K562 (cell line): Measurements from ENCODE around the gene WDR20. TPM values are rescaled to one million over a fixed set of nuclear protein-coding genes. Genes with fewer than 3 reads are reported as not detected.

ENCODE experiments used
- CBFA2T2 ChIP-seq: fragments of 450-650 bp; conservative IDR thresholded peaks from 2 replicates; pipeline ENCODE4 v1.6.1; 2017; ENCODE audit warnings: mild to moderate bottlenecking
- EP300 ChIP-seq: IDR thresholded peaks from 2 replicates; pipeline ENCODE4 v1.6.1; 2012; ENCODE audit warnings: low read length, improper control_type of control experiment
- IFI16 ChIP-seq: fragments of 250-450 bp; sonication (Bioruptor Pico); IDR thresholded peaks from 2 replicates; pipeline ENCODE4 v2.1.2; 2022; ENCODE audit warnings: mild to moderate bottlenecking, inconsistent platforms
- NELFE ChIP-seq: IDR thresholded peaks from 2 replicates; pipeline ENCODE4 v1.6.1; 2011; ENCODE audit warnings: mild to moderate bottlenecking; ENCODE audit not compliant: insufficient read depth, insufficient read length
- SAP30 ChIP-seq: fragments of 200-600 bp; sonication (generic); IDR thresholded peaks from 2 replicates; pipeline ENCODE4 v1.6.1; 2012; ENCODE audit warnings: borderline replicate concordance, low read depth, mild to moderate bottlenecking, moderate library complexity, low read length, control low read depth, inconsistent platforms; ENCODE audit not compliant: insufficient read depth, poor library complexity, severe bottlenecking
- THRB ChIP-seq: fragments of 450-650 bp; formaldehyde crosslinking; conservative IDR thresholded peaks from 2 replicates; pipeline ENCODE4 v1.4.0; 2022; ENCODE audit warnings: mild to moderate bottlenecking, missing genetic modification characterization
- TSC22D4 ChIP-seq: fragments of 450-650 bp; IDR thresholded peaks from 2 replicates; pipeline ENCODE4 v1.6.1; 2016; ENCODE audit warnings: missing genetic modification characterization, missing biosample characterization, control low read depth
- ZBTB1 ChIP-seq: sonication (generic); formaldehyde crosslinking; IDR thresholded peaks from 2 replicates; pipeline ENCODE4 v1.8.1; 2023; ENCODE audit warnings: missing genetic modification reagents, low read depth, mild to moderate bottlenecking, borderline replicate concordance
- ZBTB40 ChIP-seq, 2 experiments: fragments of 450-650 bp in 1 of 2; sonication (generic) in 1 of 2; formaldehyde crosslinking in 1 of 2; IDR thresholded peaks; 2 replicates each; pipeline versions ENCODE4 v1.7.1 to v1.9.0; 2016 to 2022; ENCODE audit warnings: inconsistent platforms in 1 of 2, mild to moderate bottlenecking in 1 of 2, missing genetic modification reagents in 1 of 2
- ZNF146 ChIP-seq: IDR thresholded peaks from one replicate; pipeline ENCODE4 v1.6.1; 2018; ENCODE audit warnings: missing compliant biosample characterization; ENCODE audit not compliant: unreplicated experiment
- ZNF23 ChIP-seq: fragments of 250-450 bp; sonication (Bioruptor Pico); IDR thresholded peaks from 2 replicates; pipeline ENCODE4 v1.4.0; 2020; ENCODE audit warnings: mild to moderate bottlenecking
- ZNF384 ChIP-seq: IDR thresholded peaks from 2 replicates; pipeline ENCODE4 v1.6.1; 2012; ENCODE audit warnings: low read depth, low read length, improper control_type of control experiment
- ZZZ3 ChIP-seq: fragments of 450-650 bp; IDR thresholded peaks from 2 replicates; pipeline ENCODE4 v1.6.1; 2016; ENCODE audit warnings: antibody characterized with exemption, mild to moderate bottlenecking, moderate library complexity
- polyA plus RNA-seq, 8 experiments: library from polyadenylated mRNA; depleted of rRNA in 4 of 8; stranded (reverse) in 5 of 8; unstranded in 3 of 8; fragments of >200 nt; fragmentation: Nextera tagmentation in 2 of 8; fragmentation: Illumina TruSeq in 1 of 8; extraction: Ambion mirVana in 2 of 8; extraction: Trizol in 1 of 8; gene quantifications; 2 replicates each; pipeline versions ENCODE4 v1.2.1 to v1.2.3, GENCODE V29; 2011 to 2014; ENCODE audit warnings: inconsistent platforms in 1 of 8, missing spikeins in 1 of 8
- total RNA-seq, 7 experiments: library from RNA; depleted of rRNA in 6 of 7; stranded (reverse); fragments of >200 nt in 6 of 7; fragmentation: Illumina TruSeq in 2 of 7; extraction: Trizol in 2 of 7; gene quantifications; 2 replicates each; pipeline versions ENCODE4 v1.2.1 to v1.2.3, GENCODE V29; 2011 to 2021; ENCODE audit warnings: low replicate concordance in 1 of 7
- TF ChIP-seq, protein P1 (sequence below), 2 experiments: IDR thresholded peaks; 2 replicates each; pipeline ENCODE4 v1.6.1; 2012; ENCODE audit warnings: improper control_type of control experiment in 2 of 2, low read depth in 2 of 2, low read length in 2 of 2, borderline replicate concordance in 1 of 2

WDR20 gene
- total and polyA plus RNA-seq, 9 of the 15 experiments (the other 6 are each of a cell fraction or from before 2014, with no cell fraction given): 7.0 to 15.3 (median 11.8) TPM

DNA sequence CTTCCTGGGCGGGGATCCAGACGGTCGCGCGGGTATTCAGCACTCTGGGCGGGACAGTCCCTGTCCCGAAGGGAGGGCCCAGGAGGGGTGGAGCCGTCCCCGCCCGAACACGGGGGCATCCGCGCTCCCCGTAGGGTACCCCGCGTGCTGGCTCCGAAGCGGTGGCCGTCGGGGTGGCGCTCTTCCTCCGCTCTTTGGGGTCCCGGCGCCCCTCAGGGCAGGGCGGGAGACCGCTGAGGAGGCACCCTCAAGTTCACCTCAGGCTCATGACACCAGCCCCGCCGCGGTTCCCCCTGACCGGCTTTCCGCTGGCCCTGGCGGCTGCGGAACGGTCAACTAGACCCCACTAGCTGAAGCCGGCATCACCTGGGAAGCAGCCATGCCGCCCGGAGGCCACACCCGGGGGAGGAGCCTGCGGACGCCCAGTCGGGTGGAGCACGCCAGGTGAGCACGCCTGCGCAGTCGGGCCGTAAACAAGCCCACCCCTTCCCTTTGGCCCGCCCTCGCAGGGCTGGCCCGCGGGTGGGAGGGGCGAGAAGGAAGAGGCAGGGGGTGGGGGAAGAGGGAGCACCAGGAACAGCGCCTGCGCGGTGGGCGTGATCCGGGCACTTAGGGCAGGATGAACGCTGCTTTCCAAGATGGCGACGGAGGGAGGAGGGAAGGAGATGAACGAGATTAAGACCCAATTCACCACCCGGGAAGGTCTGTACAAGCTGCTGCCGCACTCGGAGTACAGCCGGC lies at the start of gene WDR20 (continued):
- TF ChIP-seq, protein P1, sequence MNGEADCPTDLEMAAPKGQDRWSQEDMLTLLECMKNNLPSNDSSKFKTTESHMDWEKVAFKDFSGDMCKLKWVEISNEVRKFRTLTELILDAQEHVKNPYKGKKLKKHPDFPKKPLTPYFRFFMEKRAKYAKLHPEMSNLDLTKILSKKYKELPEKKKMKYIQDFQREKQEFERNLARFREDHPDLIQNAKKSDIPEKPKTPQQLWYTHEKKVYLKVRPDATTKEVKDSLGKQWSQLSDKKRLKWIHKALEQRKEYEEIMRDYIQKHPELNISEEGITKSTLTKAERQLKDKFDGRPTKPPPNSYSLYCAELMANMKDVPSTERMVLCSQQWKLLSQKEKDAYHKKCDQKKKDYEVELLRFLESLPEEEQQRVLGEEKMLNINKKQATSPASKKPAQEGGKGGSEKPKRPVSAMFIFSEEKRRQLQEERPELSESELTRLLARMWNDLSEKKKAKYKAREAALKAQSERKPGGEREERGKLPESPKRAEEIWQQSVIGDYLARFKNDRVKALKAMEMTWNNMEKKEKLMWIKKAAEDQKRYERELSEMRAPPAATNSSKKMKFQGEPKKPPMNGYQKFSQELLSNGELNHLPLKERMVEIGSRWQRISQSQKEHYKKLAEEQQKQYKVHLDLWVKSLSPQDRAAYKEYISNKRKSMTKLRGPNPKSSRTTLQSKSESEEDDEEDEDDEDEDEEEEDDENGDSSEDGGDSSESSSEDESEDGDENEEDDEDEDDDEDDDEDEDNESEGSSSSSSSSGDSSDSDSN (IDR thresholded peaks at IDR 0.05; ENCODE audit: borderline replicate concordance in 1 of 2, low read depth in 2 of 2, low read length in 2 of 2): 0 out of 4 replicates have a peak, but pooled peaks of 1 of the 2 experiments have one; percentile 14
- TF ChIP-seq ZBTB1 (no peak), ZNF384 (no peak), CBFA2T2 (no peak), NELFE (no peak), THRB (CRISPR knock-in tag) (no peak), TSC22D4 (tag) (no peak), ZNF146 (CRISPR knock-in tag) (no peak), ZNF23 (no peak), EP300 (no peak), ZZZ3 (no peak), SAP30 (peak; percentile 61), IFI16 (CRISPR knock-in tag) (no peak), ZBTB40 (IDR thresholded peaks at IDR 0.05) (no peak), ZBTB40 (CRISPR knock-in tag; IDR thresholded peaks at IDR 0.05) (no peak)
